HCT116 (cell line): ENCODE data around the gene BFSP2. TPM values are rescaled to one million over a fixed set of nuclear protein-coding genes. Genes with fewer than 3 reads are reported as not detected.

ENCODE experiments used
- ATAC-seq: fragments of 200-7000 bp; cut with Tn5 transposase; 2 replicates; pipeline ENCODE4 v1.9.1; 2020; ENCODE audit warnings: mild to moderate bottlenecking, moderate library complexity
- BruUV-seq: library from RNA; stranded (reverse); fragments of 400-500 nt; replicated peaks from 2 replicates; lab custom pipeline; 2021; lab: Mats Ljungman, UMichigan
- CTCF ChIA-PET: fragments of 300-600 bp; sonication (Branson Sonifier 250); formaldehyde crosslinking; loops from one replicate; lab custom pipeline; 2021; ENCODE audit warnings: antibody characterized with exemption; lab: Charles Lee
- POLR2A ChIA-PET: fragments of 300-600, 350-600 bp; sonication (Branson Sonifier 250); formaldehyde crosslinking; loops from one replicate; lab custom pipeline; 2021; ENCODE audit warnings: antibody characterized with exemption; lab: Charles Lee
- RAD21 ChIA-PET, 2 experiments: fragments of 300-600 bp; sonication (Branson Sonifier 250); formaldehyde crosslinking; loops; one replicate each; lab custom pipeline; 2023; ENCODE audit warnings: low total read pairs in 2 of 2; ENCODE audit not compliant: uncharacterized antibody in 2 of 2, unreplicated experiment in 2 of 2, low non-redundant PET in 1 of 2; lab: Charles Lee
- DNase-seq: peaks from one replicate; pipeline ENCODE4 v3.0.0-alpha.2; 2010; ENCODE audit warnings: low read depth, low spot score
- H2AFZ ChIP-seq: fragments of 200-600 bp; shearing (Covaris generic), sonication (generic); 2 replicates; pipeline ENCODE4 v1.6.1; 2017; ENCODE audit warnings: low read depth, mixed run types, mixed read lengths, antibody characterized with exemption, low read length; ENCODE audit not compliant: poor library complexity, severe bottlenecking
- H3K27ac ChIP-seq: 2 replicates; pipeline ENCODE4 v1.5.1; 2012; ENCODE audit warnings: low read depth, low read length
- H3K27me3 ChIP-seq: fragments of 200-600 bp; sonication (generic); 2 replicates; pipeline ENCODE4 v1.6.1; 2016; ENCODE audit warnings: mixed run types, low read length, mixed read lengths; ENCODE audit not compliant: insufficient read depth
- H3K36me3 ChIP-seq, 2 experiments: fragments of 200-500 bp in 1 of 2; fragments of 200-600 bp in 1 of 2; sonication (Bioruptor generic) in 1 of 2; sonication (generic) in 1 of 2; 2 replicates each; pipeline versions ENCODE4 v1.5.1 to v1.6.1; 2014 to 2016; ENCODE audit warnings: low read length in 2 of 2, inconsistent platforms in 1 of 2, mixed read lengths in 1 of 2, mixed run types in 1 of 2; ENCODE audit not compliant: insufficient read depth in 2 of 2, control insufficient read depth in 1 of 2
- H3K4me1 ChIP-seq, 2 experiments: fragments of 200-600 bp in 1 of 2; sonication (generic) in 1 of 2; 2 replicates each; pipeline versions ENCODE4 v1.5.1 to v1.6.1; 2012 to 2017; ENCODE audit warnings: low read length in 2 of 2, inconsistent platforms in 1 of 2, mild to moderate bottlenecking in 1 of 2, mixed read lengths in 1 of 2, mixed run types in 1 of 2, moderate library complexity in 1 of 2; ENCODE audit not compliant: insufficient read depth in 2 of 2, control insufficient read depth in 1 of 2
- H3K4me2 ChIP-seq: fragments of 200-600 bp; sonication (generic); 2 replicates; pipeline ENCODE4 v1.6.1; 2017; ENCODE audit warnings: mixed run types, low read length, mixed read lengths
- H3K4me3 ChIP-seq, 2 experiments: fragments of 200-600 bp in 1 of 2; sonication (generic) in 1 of 2; replicated peaks in 1 of 2; 2 replicates each; pipeline ENCODE4 v1.5.1; 2011 to 2016; ENCODE audit warnings: low read length in 2 of 2, control low read depth in 1 of 2, low read depth in 1 of 2, mild to moderate bottlenecking in 1 of 2, mixed read lengths in 1 of 2, mixed run types in 1 of 2
- H3K79me2 ChIP-seq: fragments of 200-600 bp; sonication (generic); 2 replicates; pipeline ENCODE4 v1.6.1; 2017; ENCODE audit warnings: mild to moderate bottlenecking, mixed run types, low read length, moderate library complexity, mixed read lengths; ENCODE audit not compliant: insufficient read depth
- H3K9ac ChIP-seq: fragments of 200-600 bp; sonication (generic); 2 replicates; pipeline ENCODE4 v1.6.1; 2016; ENCODE audit warnings: low read length, mixed read lengths
- H3K9me2 ChIP-seq: fragments of 200-600 bp; sonication (generic), shearing (Covaris generic); 2 replicates; pipeline ENCODE4 v1.6.1; 2017; ENCODE audit warnings: mixed run types, mild to moderate bottlenecking, moderate library complexity; ENCODE audit not compliant: insufficient read depth
- H3K9me3 ChIP-seq, 2 experiments: fragments of 200-500 bp in 1 of 2; fragments of 200-600 bp in 1 of 2; sonication (Bioruptor generic) in 1 of 2; sonication (generic) in 1 of 2; 2 replicates each; pipeline ENCODE4 v1.6.1; 2014 to 2017; ENCODE audit warnings: low read length in 2 of 2, mixed read lengths in 2 of 2, inconsistent platforms in 1 of 2, low read depth in 1 of 2, mild to moderate bottlenecking in 1 of 2, mixed run types in 1 of 2, moderate library complexity in 1 of 2; ENCODE audit not compliant: control insufficient read depth in 1 of 2, insufficient read depth in 1 of 2
- H4K20me1 ChIP-seq: fragments of 200-600 bp; sonication (generic), shearing (Covaris generic); 2 replicates; pipeline ENCODE4 v1.6.1; 2017; ENCODE audit warnings: mixed run types, mild to moderate bottlenecking, moderate library complexity; ENCODE audit not compliant: insufficient read depth
- CEBPB ChIP-seq: IDR thresholded peaks from 2 replicates; pipeline ENCODE4 v1.6.1; 2012; ENCODE audit warnings: low read depth
- CTCF ChIP-seq, 3 experiments: fragments of 200-600 bp in 1 of 3; sonication (generic) in 1 of 3; IDR thresholded peaks in 2 of 3; conservative IDR thresholded peaks in 1 of 3; 2 replicates each; pipeline ENCODE4 v1.5.1; 2012 to 2017; ENCODE audit warnings: low read depth in 2 of 3, low read length in 2 of 3, antibody characterized with exemption in 1 of 3, borderline replicate concordance in 1 of 3, control low read depth in 1 of 3, mild to moderate bottlenecking in 1 of 3, mixed read lengths in 1 of 3, mixed run types in 1 of 3, moderate library complexity in 1 of 3; ENCODE audit not compliant: insufficient read depth in 1 of 3
- EGR1 ChIP-seq: IDR thresholded peaks from 2 replicates; pipeline ENCODE4 v1.6.1; 2012; ENCODE audit warnings: low read depth
- ELF1 ChIP-seq: IDR thresholded peaks from 2 replicates; pipeline ENCODE4 v1.6.1; 2012; ENCODE audit warnings: low read depth, borderline replicate concordance
- EZH2phosphoT487 ChIP-seq: fragments of 200-600 bp; IDR thresholded peaks from 2 replicates; pipeline ENCODE4 v1.6.1; 2018; ENCODE audit warnings: antibody characterized with exemption, borderline replicate concordance
- FOSL1 ChIP-seq: IDR thresholded peaks from 2 replicates; pipeline ENCODE4 v1.6.1; 2012; ENCODE audit warnings: low read depth
- JUND ChIP-seq: IDR thresholded peaks from 2 replicates; pipeline ENCODE4 v1.6.1; 2012
- MAX ChIP-seq: IDR thresholded peaks from 2 replicates; pipeline ENCODE4 v1.6.1; 2012
- POLR2A ChIP-seq: IDR thresholded peaks from 2 replicates; pipeline ENCODE4 v1.7.0; 2011; ENCODE audit warnings: borderline replicate concordance; ENCODE audit not compliant: insufficient read depth, insufficient read length; ENCODE audit errors: extremely low read depth
- POLR2AphosphoS5 ChIP-seq: IDR thresholded peaks from 2 replicates; pipeline ENCODE4 v1.6.1; 2011; ENCODE audit warnings: mild to moderate bottlenecking, low read depth, low read length, moderate library complexity
- RAD21 ChIP-seq: IDR thresholded peaks from 2 replicates; pipeline ENCODE4 v1.6.1; 2012; ENCODE audit warnings: low read depth, mild to moderate bottlenecking
- SIN3A ChIP-seq: IDR thresholded peaks from 2 replicates; pipeline ENCODE4 v1.6.1; 2012; ENCODE audit warnings: low read depth
- SP1 ChIP-seq: IDR thresholded peaks from 2 replicates; pipeline ENCODE4 v1.6.1; 2012; ENCODE audit warnings: low read depth
- SRF ChIP-seq: IDR thresholded peaks from 2 replicates; pipeline ENCODE4 v1.6.1; 2012; ENCODE audit warnings: low read depth
- YY1 ChIP-seq: IDR thresholded peaks from 2 replicates; pipeline ENCODE4 v1.6.1; 2011; ENCODE audit warnings: low read length, low read depth, moderate library complexity, mild to moderate bottlenecking; ENCODE audit not compliant: insufficient replicate concordance; ENCODE audit errors: extremely low read depth
- ZFX ChIP-seq: fragments of 450-650 bp; IDR thresholded peaks from 2 replicates; pipeline ENCODE4 v1.6.1; 2017
- intact Hi-C: fragments of 100-400 bp; cut with micrococcal nuclease; formaldehyde crosslinking; loops from 2 replicates; pipeline ENCODE4 v1.10.0; 2022
- total RNA-seq: library from RNA; stranded (reverse); gene quantifications from one replicate; pipeline ENCODE4 v1.2.1, GENCODE V29; 2021; ENCODE audit not compliant: unreplicated experiment
- TF ChIP-seq, protein P1 (sequence below): IDR thresholded peaks from 2 replicates; pipeline ENCODE4 v1.6.1; 2012
- TF ChIP-seq, protein P2 (sequence below): IDR thresholded peaks from 2 replicates; pipeline ENCODE4 v1.6.1; 2012; ENCODE audit warnings: low read depth

Gene BFSP2
- total RNA-seq, 1 experiment from 2014 or later, result not detected

GRCh38 chr3:133452641-133453319, 52.9 kb downstream of the BFSP2 start:
- BruUV-seq, result no TSS peak
- ATAC-seq (no peak), DNase-seq (no peak)
- Histone ChIP-seq H3K9ac (no peak overlapping the region), H3K27me3 (no peaks in the 10 kb centered on the region; the same call in 1 of the 2 replicates), H3K4me3 (no peak overlapping the region), H3K4me2 (no peak overlapping the region), H3K36me3 (no peaks in the 10 kb centered on the region), H2AFZ (no peak overlapping the region)
- TF ChIP-seq, protein P1, sequence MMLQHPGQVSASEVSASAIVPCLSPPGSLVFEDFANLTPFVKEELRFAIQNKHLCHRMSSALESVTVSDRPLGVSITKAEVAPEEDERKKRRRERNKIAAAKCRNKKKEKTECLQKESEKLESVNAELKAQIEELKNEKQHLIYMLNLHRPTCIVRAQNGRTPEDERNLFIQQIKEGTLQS, result no peak
- TF ChIP-seq RAD21 (no peak), MAX (no peak), CTCF (IDR thresholded peaks at IDR 0.05 in 2 of 3, conservative IDR thresholded peaks at IDR 0.05 in 1 of 3; ENCODE audit: borderline replicate concordance in 1 of 3, insufficient read depth in 1 of 3, low read depth in 2 of 3, low read length in 2 of 3) (no peak), SIN3A (no peak), JUND (no peak), EZH2phosphoT487 (no peak), FOSL1 (no peak), ELF1 (no peak), EGR1 (no peak), CEBPB (no peak), SRF (no peak), POLR2A (no peak), POLR2AphosphoS5 (no peak), SP1 (no peak), ZFX (no peak), YY1 (no peak)
- TF ChIP-seq, protein P2, sequence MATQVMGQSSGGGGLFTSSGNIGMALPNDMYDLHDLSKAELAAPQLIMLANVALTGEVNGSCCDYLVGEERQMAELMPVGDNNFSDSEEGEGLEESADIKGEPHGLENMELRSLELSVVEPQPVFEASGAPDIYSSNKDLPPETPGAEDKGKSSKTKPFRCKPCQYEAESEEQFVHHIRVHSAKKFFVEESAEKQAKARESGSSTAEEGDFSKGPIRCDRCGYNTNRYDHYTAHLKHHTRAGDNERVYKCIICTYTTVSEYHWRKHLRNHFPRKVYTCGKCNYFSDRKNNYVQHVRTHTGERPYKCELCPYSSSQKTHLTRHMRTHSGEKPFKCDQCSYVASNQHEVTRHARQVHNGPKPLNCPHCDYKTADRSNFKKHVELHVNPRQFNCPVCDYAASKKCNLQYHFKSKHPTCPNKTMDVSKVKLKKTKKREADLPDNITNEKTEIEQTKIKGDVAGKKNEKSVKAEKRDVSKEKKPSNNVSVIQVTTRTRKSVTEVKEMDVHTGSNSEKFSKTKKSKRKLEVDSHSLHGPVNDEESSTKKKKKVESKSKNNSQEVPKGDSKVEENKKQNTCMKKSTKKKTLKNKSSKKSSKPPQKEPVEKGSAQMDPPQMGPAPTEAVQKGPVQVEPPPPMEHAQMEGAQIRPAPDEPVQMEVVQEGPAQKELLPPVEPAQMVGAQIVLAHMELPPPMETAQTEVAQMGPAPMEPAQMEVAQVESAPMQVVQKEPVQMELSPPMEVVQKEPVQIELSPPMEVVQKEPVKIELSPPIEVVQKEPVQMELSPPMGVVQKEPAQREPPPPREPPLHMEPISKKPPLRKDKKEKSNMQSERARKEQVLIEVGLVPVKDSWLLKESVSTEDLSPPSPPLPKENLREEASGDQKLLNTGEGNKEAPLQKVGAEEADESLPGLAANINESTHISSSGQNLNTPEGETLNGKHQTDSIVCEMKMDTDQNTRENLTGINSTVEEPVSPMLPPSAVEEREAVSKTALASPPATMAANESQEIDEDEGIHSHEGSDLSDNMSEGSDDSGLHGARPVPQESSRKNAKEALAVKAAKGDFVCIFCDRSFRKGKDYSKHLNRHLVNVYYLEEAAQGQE, result no peak
- TF ChIP-seq, all 23 proteins: peak for 0
- Histone ChIP-seq H4K20me1 (no peaks in the 10 kb centered on the region), H3K4me1 (no peaks in the 10 kb centered on the region), H3K9me2 (no peaks in the 10 kb centered on the region), H3K79me2 (no peaks in the 10 kb centered on the region), H3K27ac (no peak overlapping the region), H3K9me3 (no peaks in the 10 kb centered on the region)
- ChIA-PET CTCF (no interaction called here), POLR2A (no interaction called here), RAD21 (no interaction called here)
- intact Hi-C loops, result no loop called here
